ENCODE measurements around the gene EHD1.

The EHD1 gene

DNA sequence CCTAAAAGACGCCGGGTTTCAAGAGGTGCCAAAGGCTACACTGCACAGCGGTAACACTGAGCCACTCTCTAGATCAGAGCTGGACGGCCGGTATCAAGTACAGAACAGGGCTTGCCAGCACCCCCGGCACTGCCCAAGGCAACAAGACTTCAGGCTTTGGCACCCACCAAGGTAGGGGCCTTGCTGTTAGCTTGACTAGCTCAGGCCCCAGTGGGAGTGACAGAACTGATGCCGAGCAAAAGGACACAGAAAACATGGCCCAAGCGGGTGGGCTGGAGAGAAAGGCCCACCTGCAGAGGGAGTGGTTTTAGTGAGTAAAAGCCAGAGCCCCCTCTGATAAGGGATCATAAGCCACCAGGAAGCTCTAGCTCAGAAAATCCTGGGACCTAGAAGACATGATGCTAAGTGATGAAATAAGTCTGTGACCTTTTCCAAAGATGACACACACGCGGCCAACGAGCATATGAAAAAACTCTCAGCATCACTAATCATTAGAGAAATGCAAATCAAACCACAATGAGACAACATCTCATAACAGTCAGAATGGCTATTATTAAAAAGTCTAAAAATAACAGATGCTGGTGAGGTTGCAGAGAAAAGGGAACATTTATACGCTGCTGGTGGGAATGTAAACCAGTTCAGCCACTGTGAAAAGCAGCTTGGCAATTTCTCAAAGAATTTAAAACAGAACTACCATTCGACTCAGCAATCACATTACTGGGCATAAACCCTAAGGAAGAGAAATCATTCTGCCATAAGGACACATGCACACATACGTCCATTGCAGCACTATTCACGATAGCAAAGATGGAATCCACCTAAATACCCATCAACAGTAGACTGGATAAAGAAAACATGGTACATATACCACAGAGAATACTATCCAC, 12.9 kb downstream of the EHD1 start:
- DNase-seq (ENCODE audit: low spot score) = peak; percentile 68
- TF ChIP-seq, protein P1, sequence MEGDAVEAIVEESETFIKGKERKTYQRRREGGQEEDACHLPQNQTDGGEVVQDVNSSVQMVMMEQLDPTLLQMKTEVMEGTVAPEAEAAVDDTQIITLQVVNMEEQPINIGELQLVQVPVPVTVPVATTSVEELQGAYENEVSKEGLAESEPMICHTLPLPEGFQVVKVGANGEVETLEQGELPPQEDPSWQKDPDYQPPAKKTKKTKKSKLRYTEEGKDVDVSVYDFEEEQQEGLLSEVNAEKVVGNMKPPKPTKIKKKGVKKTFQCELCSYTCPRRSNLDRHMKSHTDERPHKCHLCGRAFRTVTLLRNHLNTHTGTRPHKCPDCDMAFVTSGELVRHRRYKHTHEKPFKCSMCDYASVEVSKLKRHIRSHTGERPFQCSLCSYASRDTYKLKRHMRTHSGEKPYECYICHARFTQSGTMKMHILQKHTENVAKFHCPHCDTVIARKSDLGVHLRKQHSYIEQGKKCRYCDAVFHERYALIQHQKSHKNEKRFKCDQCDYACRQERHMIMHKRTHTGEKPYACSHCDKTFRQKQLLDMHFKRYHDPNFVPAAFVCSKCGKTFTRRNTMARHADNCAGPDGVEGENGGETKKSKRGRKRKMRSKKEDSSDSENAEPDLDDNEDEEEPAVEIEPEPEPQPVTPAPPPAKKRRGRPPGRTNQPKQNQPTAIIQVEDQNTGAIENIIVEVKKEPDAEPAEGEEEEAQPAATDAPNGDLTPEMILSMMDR (IDR thresholded peaks at IDR 0.05; ENCODE audit: extremely low read depth, missing control alignments) = no peak

- peak; percentile 70 for DNase-seq (ENCODE audit: low spot score)
- TF ChIP-seq, protein P1 (IDR thresholded peaks at IDR 0.05; ENCODE audit: extremely low read depth, missing control alignments) = no peak
Observed at GRCh38 chr11:64864473-64865285, 13.7 kb downstream of the EHD1 start.

GRCh38 chr11:64864135-64864472, 14.3 kb downstream of the EHD1 start:
- TF ChIP-seq, protein P1 (IDR thresholded peaks at IDR 0.05; ENCODE audit: extremely low read depth, missing control alignments) = no peak
- DNase-seq (ENCODE audit: low spot score) = no peak

DNA sequence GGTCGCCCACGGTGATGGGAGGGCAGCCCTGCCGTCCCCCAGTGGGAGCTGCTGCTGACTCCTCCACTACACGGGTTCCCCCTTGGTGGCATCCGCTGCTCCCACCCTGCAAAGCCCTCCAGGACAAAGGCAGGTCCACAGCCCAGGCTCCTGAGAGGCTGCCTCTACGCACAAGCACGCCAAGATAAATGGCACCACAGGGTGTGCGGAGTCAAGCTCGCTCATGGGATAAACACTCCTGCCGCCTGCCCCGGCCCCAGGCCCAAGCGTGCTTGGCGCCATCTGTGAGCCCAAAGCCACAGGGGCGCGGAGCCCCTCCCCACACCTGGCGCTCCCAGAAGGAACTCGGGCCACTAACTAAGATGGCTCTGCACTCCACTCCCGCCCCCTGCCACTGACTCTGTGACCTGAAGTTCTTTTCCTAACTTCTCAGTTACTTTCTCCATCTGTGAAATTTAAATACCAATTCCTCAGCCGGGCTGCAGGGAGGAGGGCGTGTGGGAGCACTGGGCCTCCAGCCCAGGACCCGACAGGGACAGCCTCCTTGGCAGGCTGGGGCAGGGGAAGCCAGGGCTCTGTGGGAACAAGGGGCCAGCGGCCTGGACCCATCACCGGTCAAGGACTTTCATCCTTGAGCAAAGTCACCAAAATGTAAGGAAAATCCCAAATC, 14.9 kb downstream of the EHD1 start:
- no peak for DNase-seq (ENCODE audit: low spot score)
- TF ChIP-seq, protein P1 (IDR thresholded peaks at IDR 0.05; ENCODE audit: extremely low read depth, missing control alignments) = no peak

GRCh38 chr11:64862987-64863390, 15.4 kb downstream of the EHD1 start:
- no peak for DNase-seq (ENCODE audit: low spot score)
- TF ChIP-seq, protein P1 (IDR thresholded peaks at IDR 0.05; ENCODE audit: extremely low read depth, missing control alignments) = no peak

GRCh38 chr11:64861227-64861975, 17.0 kb downstream of the EHD1 start:
- TF ChIP-seq, protein P1 (IDR thresholded peaks at IDR 0.05; ENCODE audit: extremely low read depth, missing control alignments) = no peak
- DNase-seq (ENCODE audit: low spot score) = no peak
